MM.1S (cell line): ENCODE results near the gene DCTN1.

Experiments used
- EZH2 ChIP-seq: fragments of 300-600 bp; sonication (generic); optimal IDR thresholded peaks from 2 replicates; pipeline ENCODE3; 2017; ENCODE audit warnings: low read depth, mild to moderate bottlenecking, antibody characterized with exemption, low read length, mixed read lengths
- EZH2phosphoT487 ChIP-seq: fragments of 300-600 bp; sonication (generic); IDR thresholded peaks from 2 replicates; pipeline ENCODE4 v1.6.1; 2018; ENCODE audit warnings: antibody characterized with exemption, low read length
- TF ChIP-seq, protein P1 (sequence below): fragments of 300-600 bp; sonication (generic); IDR thresholded peaks from 2 replicates; pipeline ENCODE4 v1.5.1; 2016; ENCODE audit warnings: antibody characterized with exemption, low read length, mixed read lengths

DNA sequence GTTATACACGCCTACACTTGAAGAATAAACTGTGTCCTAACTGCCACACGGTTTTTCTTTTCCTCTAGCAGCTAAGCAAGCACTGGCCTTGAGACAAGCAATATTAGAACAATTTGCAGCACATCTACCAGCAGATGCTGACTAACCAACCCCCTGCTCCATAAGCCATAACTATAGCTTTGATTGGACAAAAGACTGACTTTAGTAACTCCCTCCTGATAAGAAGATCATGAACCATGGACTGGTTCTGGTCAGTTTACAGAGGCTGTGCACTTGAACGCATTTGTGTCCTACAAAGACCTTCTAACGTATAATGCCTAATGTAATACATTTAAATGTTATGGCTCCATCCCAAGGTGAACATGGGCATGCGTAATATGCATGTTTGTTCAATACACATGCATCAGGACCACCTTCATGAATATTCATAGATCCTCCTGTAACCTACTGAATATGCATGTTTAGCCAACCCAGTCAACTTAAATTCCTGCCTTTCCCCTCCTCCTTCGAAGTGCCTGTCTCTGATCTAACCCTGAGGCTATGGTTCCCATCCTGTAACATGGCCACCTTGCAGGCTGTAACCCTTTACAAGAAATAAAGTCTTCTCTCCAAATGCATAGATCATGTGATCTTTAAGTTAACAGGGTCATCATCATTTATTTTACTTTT lies 63.4 kb downstream of the DCTN1 start:
- TF ChIP-seq, protein P1, sequence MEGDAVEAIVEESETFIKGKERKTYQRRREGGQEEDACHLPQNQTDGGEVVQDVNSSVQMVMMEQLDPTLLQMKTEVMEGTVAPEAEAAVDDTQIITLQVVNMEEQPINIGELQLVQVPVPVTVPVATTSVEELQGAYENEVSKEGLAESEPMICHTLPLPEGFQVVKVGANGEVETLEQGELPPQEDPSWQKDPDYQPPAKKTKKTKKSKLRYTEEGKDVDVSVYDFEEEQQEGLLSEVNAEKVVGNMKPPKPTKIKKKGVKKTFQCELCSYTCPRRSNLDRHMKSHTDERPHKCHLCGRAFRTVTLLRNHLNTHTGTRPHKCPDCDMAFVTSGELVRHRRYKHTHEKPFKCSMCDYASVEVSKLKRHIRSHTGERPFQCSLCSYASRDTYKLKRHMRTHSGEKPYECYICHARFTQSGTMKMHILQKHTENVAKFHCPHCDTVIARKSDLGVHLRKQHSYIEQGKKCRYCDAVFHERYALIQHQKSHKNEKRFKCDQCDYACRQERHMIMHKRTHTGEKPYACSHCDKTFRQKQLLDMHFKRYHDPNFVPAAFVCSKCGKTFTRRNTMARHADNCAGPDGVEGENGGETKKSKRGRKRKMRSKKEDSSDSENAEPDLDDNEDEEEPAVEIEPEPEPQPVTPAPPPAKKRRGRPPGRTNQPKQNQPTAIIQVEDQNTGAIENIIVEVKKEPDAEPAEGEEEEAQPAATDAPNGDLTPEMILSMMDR = no peak
- no peak for TF ChIP-seq EZH2
- no peak for TF ChIP-seq EZH2phosphoT487
